ENCODE measurements around the gene PTGES3L.

Gene PTGES3L

GRCh38 chr17:42992872-42993271 lies 13.0 kb upstream of the PTGES3L start:
- no peak for TF ChIP-seq CTCF (IDR thresholded peaks at IDR 0.05)

- no peak for TF ChIP-seq CTCF (IDR thresholded peaks at IDR 0.05)
These were observed 11.6 kb upstream of the PTGES3L start for GRCh38 chr17:42991471-42991870.

- TF ChIP-seq CTCF (IDR thresholded peaks at IDR 0.05), result no peak
These were observed 10.1 kb upstream of the PTGES3L start for GRCh38 chr17:42989726-42990652.

- no peak for TF ChIP-seq CTCF (IDR thresholded peaks at IDR 0.05)
These were observed 9.3 kb upstream of the PTGES3L start for GRCh38 chr17:42989141-42989540.

- TF ChIP-seq CTCF (IDR thresholded peaks at IDR 0.05), result no peak
These were observed 5.3 kb upstream of the PTGES3L start for GRCh38 chr17:42985225-42985624.

- no peak for TF ChIP-seq CTCF (IDR thresholded peaks at IDR 0.05)
These were observed 2.4 kb upstream of the PTGES3L start for GRCh38 chr17:42982266-42982665.

- TF ChIP-seq CTCF (IDR thresholded peaks at IDR 0.05), result peak; percentile 45; the same call in 1 of the 2 replicates
These were observed 1.0 kb upstream of the PTGES3L start for GRCh38 chr17:42980766-42981397.

Measured in LNCAP (cell line).